Activated naive CD4-positive, alpha-beta T cell treated with anti-CD3 and anti-CD28 coated beads, Interleukin-2, amount 50 U/mL, for 16 hours (primary cell): ENCODE measurements around the gene SP140L.
A peak's percentile ranks its signal among the peaks of the same experiment; 100 is the strongest.
"Not testable (repeated sequence)": the region's sequence is repeated elsewhere in the genome, so short reads cannot be mapped to it uniquely, and the experiment has no call there.

Source experiments
- DNase-seq: peaks from one replicate; pipeline ENCODE4 v3.0.0-alpha.2; 2020

Gene SP140L

GRCh38 chr2:230326453-230327417, at the start of gene SP140L:
Gene SP140L (plus strand): TSS chr2:230327193. CDS start chr2:230327270, 77 bp downstream.
- DNase-seq = peak; percentile 82

DNA sequence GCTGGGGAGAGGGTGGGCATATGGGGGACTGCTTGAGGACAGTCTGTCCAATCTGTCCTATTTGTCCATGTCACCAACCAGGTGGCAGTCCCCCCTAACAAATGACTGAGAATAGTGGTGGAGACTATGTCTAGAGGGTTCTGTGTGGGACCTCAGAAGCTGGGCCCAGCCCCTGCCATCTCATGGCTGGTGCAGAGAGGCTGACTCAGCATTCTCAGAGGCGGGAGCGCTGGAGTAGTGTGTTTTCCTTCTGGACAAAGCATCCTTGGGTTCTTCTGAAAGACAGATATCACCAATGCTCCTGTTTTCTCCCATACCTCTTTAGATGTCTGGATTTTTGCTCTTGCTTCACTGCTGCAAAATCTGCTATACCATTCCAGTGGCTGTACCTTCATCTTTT, 44.1 kb upstream of the SP140L start:
- no peak for DNase-seq

DNA sequence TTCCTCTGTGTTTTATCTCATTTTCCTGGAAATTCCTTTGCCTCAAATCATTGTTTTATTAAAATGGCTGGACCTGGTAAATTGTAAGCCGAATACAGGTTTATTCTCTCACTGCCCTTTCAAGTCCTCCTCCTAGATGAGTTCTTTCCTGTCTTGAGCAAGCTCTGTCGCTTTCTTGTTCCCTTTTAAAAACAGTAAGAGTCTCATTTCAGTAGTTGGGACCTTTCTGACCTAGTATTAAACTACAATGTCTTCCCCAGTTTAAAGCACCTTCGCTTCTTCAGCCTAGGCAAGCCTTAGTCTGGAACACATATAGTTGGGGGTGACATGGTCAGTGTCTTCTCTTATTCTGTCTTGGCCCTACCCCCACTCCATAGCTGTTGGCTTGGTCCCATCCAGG, 40.9 kb upstream of the SP140L start:
- DNase-seq = no peak

- not testable (repeated sequence) for DNase-seq
Measured at GRCh38 chr2:230289311-230289710, 37.7 kb upstream of the SP140L start.

DNA sequence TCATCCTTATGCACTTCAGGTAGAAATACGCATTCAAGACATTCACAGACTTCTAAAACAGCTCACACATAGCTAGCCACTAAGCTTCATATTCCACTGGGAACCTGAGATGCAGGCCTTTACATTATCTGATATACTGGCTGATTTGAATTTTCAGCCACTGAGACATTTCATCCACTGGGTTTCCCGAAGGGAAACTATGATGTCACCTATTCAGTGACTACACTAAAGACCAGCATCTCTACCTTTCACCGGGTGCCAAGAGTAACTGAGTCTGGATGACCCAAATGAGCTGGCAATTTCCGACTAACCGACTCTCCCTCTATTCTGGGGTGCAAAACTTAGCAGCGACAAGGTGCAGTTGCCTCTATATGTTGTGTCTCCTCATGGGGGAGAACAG, 31.8 kb upstream of the SP140L start:
- no peak for DNase-seq

DNA sequence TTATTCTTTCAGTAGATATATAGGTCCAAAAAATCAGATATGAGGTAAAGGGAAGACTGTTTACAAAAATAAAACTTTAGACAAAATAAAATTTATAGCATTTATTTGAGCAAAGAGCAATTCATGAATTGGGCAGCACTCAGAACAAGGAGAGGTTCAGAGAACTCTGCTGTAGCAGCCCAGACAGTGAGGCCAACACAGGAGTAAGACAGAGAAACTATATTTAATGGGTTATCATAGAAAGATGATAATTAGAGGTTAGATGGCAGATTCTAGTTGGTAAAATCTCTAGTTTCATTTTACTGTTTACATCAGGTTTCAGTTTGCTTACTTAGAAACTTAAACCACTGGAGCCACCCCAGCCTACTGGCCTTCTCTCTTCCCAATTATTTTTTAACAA, 30.1 kb upstream of the SP140L start:
- DNase-seq = no peak

GRCh38 chr2:230299618-230300017, 27.4 kb upstream of the SP140L start:
- no peak for DNase-seq

GRCh38 chr2:230305416-230306275, 21.3 kb upstream of the SP140L start:
- no peak for DNase-seq

DNA sequence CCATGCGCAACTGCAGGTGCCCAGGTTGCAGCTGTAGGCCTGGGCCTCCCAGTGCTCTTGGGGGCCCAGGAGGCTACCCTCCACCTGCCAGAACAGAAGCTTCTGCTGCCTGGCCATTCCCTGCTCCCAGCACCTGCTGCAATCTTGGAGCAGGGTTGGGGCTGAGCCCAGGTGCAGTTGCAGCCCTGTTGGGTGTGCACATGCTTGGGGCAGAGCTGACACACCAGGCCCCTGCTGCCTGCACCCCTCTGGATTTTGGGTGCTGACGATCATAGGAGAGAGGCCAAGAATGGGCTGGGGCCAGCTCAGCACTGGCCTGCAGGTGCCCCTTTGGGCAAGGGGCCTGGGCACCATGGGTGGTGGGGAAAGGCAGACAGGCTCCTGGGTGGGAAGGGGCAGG, 20.5 kb upstream of the SP140L start:
- no peak for DNase-seq

GRCh38 chr2:230307485-230307884, 19.5 kb upstream of the SP140L start:
- no peak for DNase-seq

GRCh38 chr2:230308402-230309000, 18.5 kb upstream of the SP140L start:
- DNase-seq = no peak

- not testable (repeated sequence) for DNase-seq
Measured at GRCh38 chr2:230310792-230311191, 16.2 kb upstream of the SP140L start.

DNA sequence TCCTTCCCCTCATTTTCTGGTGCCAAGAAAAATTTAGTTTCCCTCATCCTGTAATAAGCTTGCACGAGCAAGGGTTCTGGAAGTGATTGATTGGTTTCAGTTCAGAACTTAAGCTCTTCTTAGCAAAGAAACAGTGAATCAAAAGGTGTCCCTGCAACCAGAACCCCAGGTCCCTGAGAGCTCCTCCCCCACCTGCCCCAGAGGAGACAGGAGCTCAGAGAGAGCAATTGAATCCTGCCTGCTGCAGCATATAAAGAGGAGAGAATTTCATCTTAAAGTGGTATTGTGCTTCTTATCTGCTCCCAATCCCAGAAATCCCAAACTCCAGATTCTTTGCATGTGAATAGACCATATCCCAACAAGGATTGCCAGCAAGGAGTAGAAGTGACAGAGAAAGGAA, 15.4 kb upstream of the SP140L start:
- DNase-seq = not testable (repeated sequence)

- DNase-seq = no peak
Measured at GRCh38 chr2:230312638-230313037, 14.4 kb upstream of the SP140L start.

DNA sequence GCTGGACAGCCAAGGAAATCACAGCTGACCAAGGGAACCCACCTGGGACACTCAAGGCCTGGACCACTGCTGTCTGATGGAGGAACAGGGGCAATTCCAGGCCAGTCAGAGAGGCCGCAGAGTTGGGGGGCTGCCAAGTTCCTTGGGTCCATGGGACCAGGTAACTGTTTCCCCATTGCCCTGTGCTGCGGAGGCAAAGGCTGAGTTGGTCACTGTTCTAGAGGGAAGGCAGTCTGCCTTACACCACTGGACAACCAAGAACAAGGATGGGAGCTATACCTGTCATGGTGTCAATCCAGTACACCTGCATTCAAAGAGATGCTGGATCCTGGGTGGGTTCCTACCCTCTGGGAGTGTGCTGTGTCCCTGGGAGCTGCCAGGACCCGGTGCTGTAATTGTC, 9.6 kb upstream of the SP140L start:
- no peak for DNase-seq

DNA sequence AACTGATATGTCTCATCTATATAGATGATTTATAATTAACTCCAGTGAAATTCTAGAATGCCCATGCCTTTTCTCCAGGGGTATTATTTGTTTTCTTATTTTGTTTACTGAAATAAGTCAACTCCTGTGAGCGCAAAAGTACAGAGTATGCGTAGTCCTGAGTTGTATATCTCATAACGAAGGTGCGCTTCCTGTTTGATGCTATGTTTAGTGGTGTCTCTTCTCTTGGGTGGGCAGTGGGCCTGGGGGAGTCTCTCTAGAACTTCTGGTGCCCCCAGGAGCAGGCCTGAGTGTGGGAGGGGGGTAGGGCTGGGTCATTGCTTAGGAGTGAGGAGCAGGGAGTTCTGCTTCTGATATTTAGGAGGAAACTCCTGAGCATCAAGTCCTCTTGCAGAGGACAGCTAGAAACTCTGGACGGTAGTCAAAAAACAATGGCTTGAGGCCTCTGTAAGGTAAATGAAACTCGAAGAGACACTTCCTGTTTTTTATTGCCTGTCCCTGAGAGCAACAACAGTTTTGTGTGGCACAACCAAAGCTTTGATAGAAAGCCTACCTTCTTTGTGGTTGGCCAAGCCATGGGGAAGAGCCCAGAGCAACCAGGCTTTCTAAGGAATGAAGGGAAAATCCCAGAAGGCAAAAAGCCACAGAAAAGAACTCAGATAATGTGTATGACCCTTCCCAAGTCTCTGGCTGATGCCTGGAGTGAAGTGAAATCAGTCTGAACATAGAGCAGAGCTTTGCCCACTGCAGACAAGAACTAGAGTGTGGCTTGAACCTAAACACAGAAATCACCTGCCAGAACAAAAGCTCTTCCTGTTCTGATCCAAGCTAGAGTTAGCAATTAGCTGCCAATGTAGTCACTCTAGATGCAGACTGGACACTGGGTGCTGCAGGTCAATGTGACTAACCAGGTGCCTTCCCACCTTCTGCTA, 8.5 kb upstream of the SP140L start:
- DNase-seq = no peak

GRCh38 chr2:230319211-230319862, 7.7 kb upstream of the SP140L start:
- DNase-seq = peak; percentile 50

DNA sequence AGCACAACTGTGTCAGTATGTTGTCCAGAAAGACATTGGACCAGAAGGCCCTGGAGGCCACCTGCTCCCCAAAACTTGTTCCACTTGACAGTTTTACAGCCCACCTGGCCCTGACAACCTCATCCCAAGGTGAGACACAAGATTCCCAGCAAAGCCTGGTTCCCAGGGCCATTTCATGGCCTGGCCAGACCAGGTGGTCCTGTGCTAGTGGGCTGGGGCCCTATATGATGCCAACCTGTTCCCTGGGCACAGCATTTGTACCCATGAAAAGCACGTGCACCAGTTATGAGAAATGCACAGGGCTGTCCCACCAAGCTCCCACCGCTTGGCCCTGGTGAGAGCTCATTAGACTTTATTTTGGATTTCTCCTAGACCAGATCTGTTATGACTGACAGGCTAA, 6.0 kb upstream of the SP140L start:
- DNase-seq = no peak

- DNase-seq = no peak
Measured at GRCh38 chr2:230322561-230323384, 4.2 kb upstream of the SP140L start.

- DNase-seq = no peak
Measured at GRCh38 chr2:230323385-230324106, 3.4 kb upstream of the SP140L start.
